CD1c-positive myeloid dendritic cell (primary cell): ENCODE measurements around the gene CBX1.
"Not testable (repeated sequence)": the region's sequence is repeated elsewhere in the genome, so short reads cannot be mapped to it uniquely, and the experiment has no call there.

ENCODE experiments used
- DNase-seq: peaks from one replicate; pipeline ENCODE4 v3.0.0-alpha.2; 2016; ENCODE audit errors: extremely low spot score

CBX1 gene

GRCh38 chr17:48051706-48052486, 49.4 kb downstream of the CBX1 start:
- no peak for DNase-seq

- no peak for DNase-seq
These were observed 50.0 kb downstream of the CBX1 start for GRCh38 chr17:48051283-48051682.

DNA sequence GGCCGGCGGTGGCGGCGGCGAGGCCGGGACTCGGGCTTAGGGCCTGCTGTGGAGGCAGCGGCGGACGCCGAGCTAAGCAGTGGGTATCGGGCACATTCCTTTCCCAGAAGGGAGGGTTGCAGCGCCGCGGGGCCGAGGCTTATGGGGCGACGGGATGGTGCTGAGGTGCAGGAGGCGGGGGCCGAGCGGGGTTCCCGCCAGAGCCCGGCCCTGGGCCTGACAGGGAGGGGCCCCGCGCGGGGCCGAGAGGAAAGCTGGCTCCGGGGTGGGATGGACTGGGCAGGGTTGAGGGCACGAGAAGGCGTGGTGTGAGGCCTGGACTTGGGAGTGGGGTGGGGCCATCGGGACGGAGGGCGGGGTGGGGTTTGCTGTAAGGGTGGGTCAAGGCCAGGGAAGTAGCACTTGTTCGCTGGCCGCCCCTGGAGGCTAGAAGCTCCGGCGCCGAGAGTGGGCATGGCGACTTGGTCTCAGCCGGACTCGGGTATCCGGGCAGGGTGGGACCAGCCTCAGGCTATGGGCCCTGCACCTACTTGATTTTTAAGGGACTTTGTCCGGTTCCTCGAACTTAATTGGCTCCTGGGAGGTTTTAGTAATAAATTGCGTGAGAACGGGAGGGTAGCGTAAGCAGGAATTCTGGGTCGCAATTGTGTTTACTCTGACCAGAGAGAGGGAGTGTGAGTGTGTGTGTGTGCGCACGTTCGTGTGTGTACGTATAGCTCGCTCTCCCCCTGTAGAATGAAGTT, 52.7 kb downstream of the CBX1 start:
- DNase-seq = peak; percentile 87

GRCh38 chr17:48047741-48048383, 53.4 kb downstream of the CBX1 start, which contains the start of gene NFE2L1:
Gene NFE2L1 (plus strand): TSS chr17:48048359. CDS start chr17:48051119, 2,760 bp downstream.
- DNase-seq = peak; percentile 99

DNA sequence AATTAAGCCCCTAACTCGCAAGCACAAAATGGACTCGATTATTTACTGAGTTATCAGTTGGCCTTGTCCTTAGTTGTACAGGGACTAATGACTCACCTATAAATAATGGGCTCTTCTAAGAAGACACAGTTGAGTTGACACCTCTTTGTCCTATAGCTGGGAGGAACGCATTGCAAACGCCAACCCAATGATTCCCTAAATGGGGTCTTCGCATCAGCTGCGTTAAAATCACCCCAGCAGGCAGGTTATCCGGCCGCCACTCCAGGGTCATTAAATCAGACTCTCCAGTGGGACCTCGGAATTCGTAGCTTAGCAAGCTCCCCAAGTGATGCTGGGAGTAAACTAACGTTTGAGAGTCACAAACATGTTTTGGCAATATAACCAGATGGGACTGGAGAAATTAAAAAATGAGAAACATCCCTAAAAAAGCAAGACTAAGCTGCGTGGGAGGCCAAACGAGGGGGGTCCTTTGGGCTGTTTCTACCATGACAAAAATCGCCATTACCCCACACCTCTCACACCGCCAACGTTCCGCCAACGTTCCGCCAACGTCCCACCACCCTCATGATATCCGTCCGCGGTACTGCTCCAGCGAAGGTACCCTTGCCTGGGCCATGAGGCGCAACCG, 54.1 kb downstream of the CBX1 start:
- no peak for DNase-seq

- DNase-seq = no peak
These were observed 55.0 kb downstream of the CBX1 start for GRCh38 chr17:48046296-48046695.

GRCh38 chr17:48045316-48046001, 55.8 kb downstream of the CBX1 start:
- no peak for DNase-seq

GRCh38 chr17:48044851-48045250, 56.4 kb downstream of the CBX1 start:
- no peak for DNase-seq

- DNase-seq = no peak
These were observed 58.1 kb downstream of the CBX1 start for GRCh38 chr17:48043176-48043575.

DNA sequence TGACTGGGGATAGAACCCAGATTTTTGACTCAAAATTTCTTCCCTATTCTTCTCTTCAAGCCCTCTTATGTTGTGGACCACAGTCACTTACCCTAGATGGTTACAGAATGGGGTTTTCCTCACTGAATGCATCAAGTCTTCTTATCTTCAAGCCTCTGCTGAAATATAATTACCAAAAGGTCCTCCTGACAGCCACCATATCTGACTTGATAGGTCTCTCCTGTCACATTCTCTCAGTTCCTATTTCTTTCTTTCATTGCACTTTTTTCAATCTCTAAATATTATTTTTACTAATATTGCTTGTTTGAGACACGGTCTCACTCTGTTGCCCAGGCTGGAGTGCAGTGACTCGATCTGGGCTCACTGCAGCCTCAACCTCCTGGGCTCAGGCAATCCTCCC, 62.6 kb downstream of the CBX1 start:
- no peak for DNase-seq

- no peak for DNase-seq
These were observed 63.4 kb downstream of the CBX1 start for GRCh38 chr17:48037838-48038323.

- DNase-seq = peak; percentile 67
These were observed 64.0 kb downstream of the CBX1 start, which contains the start of gene COPZ2 for GRCh38 chr17:48037036-48037837. Gene COPZ2 (minus strand): TSS chr17:48037797. CDS start chr17:48037777, 20 bp downstream.

- no peak for DNase-seq
These were observed 64.6 kb downstream of the CBX1 start for GRCh38 chr17:48036693-48037035.

DNA sequence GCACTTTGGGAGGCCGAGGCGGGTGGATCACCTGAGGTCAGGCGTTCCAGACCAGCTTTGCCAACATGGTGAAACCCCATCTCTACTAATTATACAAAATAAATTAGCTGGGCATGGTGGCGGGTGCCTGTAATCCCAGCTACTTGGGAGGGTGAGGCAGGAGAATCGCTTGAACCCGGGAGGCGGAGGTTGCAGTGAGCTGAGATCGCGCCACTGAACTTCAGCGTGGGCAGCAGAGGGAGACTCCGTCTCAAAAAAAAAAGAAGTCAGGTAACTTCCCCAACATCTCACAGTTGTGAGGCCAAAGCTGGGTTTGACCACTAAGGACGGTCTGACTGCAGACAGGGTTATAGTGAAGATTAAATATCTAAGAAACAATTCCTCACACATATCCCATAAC, 66.5 kb downstream of the CBX1 start:
- DNase-seq = not testable (repeated sequence)

GRCh38 chr17:48031966-48032365, 69.3 kb downstream of the CBX1 start:
- DNase-seq = no peak

DNA sequence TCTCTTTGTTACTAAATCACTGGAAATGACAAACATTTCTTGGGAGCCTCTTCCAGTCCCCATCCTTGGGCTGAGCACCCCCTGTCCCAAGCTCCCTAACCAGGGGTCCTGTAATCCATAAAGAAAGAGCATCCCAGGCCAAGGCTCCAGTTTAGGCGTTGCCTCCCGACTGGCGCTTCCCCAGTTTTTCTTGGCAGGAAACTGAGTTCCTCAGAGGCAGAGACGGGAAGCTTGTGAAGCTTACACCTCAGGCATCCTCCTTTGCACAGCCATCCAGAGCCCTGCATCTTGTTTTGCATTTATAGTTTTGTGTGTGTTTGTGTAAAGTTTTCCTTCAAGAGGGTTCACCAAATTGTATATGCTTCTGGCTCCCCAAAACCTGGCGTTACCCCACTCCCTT, 70.7 kb downstream of the CBX1 start:
- no peak for DNase-seq

DNA sequence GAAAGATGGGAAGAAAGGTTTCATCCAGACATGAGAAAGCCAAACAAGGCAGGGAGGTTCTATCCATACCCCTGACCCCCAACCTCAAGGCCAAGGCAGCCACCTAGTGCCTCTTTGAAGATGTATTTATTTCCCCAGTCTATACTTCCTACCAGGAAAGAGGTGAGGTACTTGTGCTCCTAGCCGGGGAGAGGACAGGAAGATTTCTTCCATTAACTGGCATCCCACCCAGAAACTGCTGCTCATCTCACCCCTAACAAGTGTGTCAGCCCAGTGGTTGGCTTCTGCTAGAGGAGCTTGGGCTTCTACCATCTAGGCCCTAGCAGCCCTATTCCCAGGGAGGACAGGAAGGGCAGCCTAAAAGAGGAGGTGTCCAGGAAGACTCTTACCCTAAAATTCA, 72.5 kb downstream of the CBX1 start:
- no peak for DNase-seq

DNA sequence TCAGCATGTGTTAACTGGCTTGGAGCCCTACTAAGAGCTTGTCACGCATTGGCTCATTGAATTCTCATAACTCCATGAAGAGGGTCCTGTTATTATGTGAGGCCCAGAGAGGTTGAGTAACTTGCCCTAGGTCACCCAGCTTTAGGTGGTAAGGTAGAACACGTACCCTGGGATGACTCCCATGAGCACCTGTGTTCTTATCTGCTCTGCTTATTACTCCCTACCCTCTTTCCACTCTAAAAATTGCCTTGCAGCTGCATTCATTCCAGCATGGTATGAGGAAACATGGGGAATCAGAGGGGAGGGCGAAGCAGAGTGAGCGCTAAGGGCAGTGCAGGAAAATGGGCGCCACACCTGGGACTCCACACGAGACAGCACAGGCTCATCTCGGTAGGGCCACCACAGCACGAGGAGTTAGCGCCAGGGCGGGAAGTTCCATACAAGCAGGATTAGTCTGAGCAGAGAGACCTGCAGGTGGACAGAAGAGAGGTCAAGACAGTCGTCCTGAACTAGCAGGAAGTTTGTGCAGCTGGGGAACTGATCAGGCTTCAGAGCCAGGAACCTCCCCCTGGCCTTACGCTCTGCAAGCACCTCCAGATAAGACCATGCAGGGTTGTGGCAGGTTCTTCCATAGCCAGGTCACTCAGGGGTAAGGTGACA, 73.8 kb downstream of the CBX1 start:
- no peak for DNase-seq

- peak; percentile 78 for DNase-seq
These were observed 74.6 kb downstream of the CBX1 start for GRCh38 chr17:48026502-48027321.
